Adrenal gland (tissue), 12 donors: ENCODE data around the gene DNAJC1. TPM values are rescaled to one million over a fixed set of nuclear protein-coding genes. Genes with fewer than 3 reads are reported as not detected.

Source experiments
- DNase-seq, 7 donors: peaks; one replicate each; pipeline ENCODE4 v3.0.0-alpha.2; 2019 to 2020
- H3K27ac ChIP-seq, 5 donors: fragments of 200-600 bp; sonication (generic) in 4 of 5; 1 replicate in 3 of 5; 2 replicates in 2 of 5; pipeline versions ENCODE4 v1.5.1 to v1.8.0; 2016 to 2020; ENCODE audit warnings: mild to moderate bottlenecking in 1 of 5
- H3K27me3 ChIP-seq: fragments of 200-600 bp; 2 replicates; pipeline ENCODE4 v1.8.0; 2021
- H3K36me3 ChIP-seq, 2 donors: fragments of 200-600 bp; replicated peaks in 1 of 2; 1 replicate in 1 of 2; 2 replicates in 1 of 2; pipeline versions ENCODE4 v1.5.1 to v1.8.0; 2018 to 2022
- H3K4me1 ChIP-seq, 2 donors: fragments of 200-600 bp; replicated peaks in 1 of 2; 1 replicate in 1 of 2; 2 replicates in 1 of 2; pipeline versions ENCODE4 v1.5.1 to v1.8.0; 2018 to 2021
- H3K4me3 ChIP-seq, 4 donors: fragments of 200-600 bp; sonication (generic) in 3 of 4; one replicate each; pipeline ENCODE4 v1.5.1; 2016 to 2018
- H3K9me3 ChIP-seq, 3 donors: fragments of 200-600 bp; sonication (generic) in 1 of 3; replicated peaks in 1 of 3; 1 replicate in 2 of 3; 2 replicates in 1 of 3; pipeline versions ENCODE4 v1.5.1 to v1.8.0; 2016 to 2021
- CTCF ChIP-seq, 6 experiments: fragments of 450-650 bp in 4 of 6; fragments of 200-600 bp in 2 of 6; sonication (generic) in 1 of 6; IDR thresholded peaks; 1 replicate in 5 of 6; 2 replicates in 1 of 6; pipeline versions ENCODE4 v1.5.1 to v1.8.0; 2016 to 2021; ENCODE audit warnings: antibody characterized with exemption in 6 of 6, mild to moderate bottlenecking in 2 of 6, moderate library complexity in 1 of 6
- POLR2A ChIP-seq, 2 donors: fragments of 450-650 bp; IDR thresholded peaks; one replicate each; pipeline ENCODE4 v1.6.1; 2017; ENCODE audit warnings: antibody characterized with exemption in 2 of 2, mild to moderate bottlenecking in 2 of 2, moderate library complexity in 1 of 2
- WGBS, 4 donors: extraction: QIAGEN DNeasy Blood & Tissue Kit in 2 of 4; methylation state at CpG; one replicate each; pipeline versions ENCODE4 v1.1.5 to v1.1.7; 2013 to 2017; 5-methylcytosine and 5-hydroxymethylcytosine counted together
- intact Hi-C, 2 donors: fragments of 100-400 bp; cut with DNase I; formaldehyde crosslinking; loops; one replicate each; pipeline versions ENCODE4 v1.14.1 to v1.15.0; 2022 to 2023
- polyA plus RNA-seq, 3 donors: library from polyadenylated mRNA; stranded (reverse); fragments of 200-250 nt in 2 of 3; fragments of 350-450 nt in 1 of 3; fragmentation: Illumina TruSeq in 1 of 3; extraction: RNeasy Lipid Tissue Mini Kit (QIAGEN cat#74804) in 1 of 3; gene quantifications; one replicate each; pipeline ENCODE4 v1.2.3, GENCODE V29; 2013 to 2014
- total RNA-seq, 9 donors: library from RNA; depleted of rRNA in 4 of 9; stranded (reverse); fragments of >200 nt in 4 of 9; fragments of 120-200 nt in 1 of 9; fragmentation: NEBNext Ultra II Directional in 1 of 9; extraction: Animal tissue kit (Norgen Biotek cat#: 25700) in 1 of 9; gene quantifications; one replicate each; pipeline versions ENCODE4 v1.1.0 to v1.2.4, GENCODE V29; 2013 to 2023
- donor health status: healthy with polysubstance abuse.
- donor health status: Bipolar disorder and iron deficiency.
- donor health status: DM: yes; HTN: yes; CAD: no.
- donor health status: DM: no; HTN: no; CAD: no.
- donor health status: DM: no; HTN: no; CAD: no.
- donor health status: DM: yes; HTN: yes; CAD: no.

Gene DNAJC1
- total and polyA plus RNA-seq, 12 donors: 11.0 to 84.4 (median 36.8) TPM

GRCh38 chr10:21895932-21896331 lies 107.6 kb downstream of the DNAJC1 start:
- H3K27ac ChIP-seq: no peak overlapping the region
- intact Hi-C loops: no loop called here
- no peaks in the 10 kb centered on the region for H3K27me3 ChIP-seq
- no peaks in the 10 kb centered on the region for H3K9me3 ChIP-seq
- no peak overlapping the region for H3K4me3 ChIP-seq
- no peak for DNase-seq
- 100% methylated on average over 1 of the region's 1 CpG; no CpG with 5 or more reads in 1 of the 4 donors for WGBS, 4 donors
- TF ChIP-seq CTCF (IDR thresholded peaks at IDR 0.05) (no peak), POLR2A (IDR thresholded peaks at IDR 0.05) (no peak)
- H3K36me3 ChIP-seq: no peaks in the 10 kb centered on the region
- H3K4me1 ChIP-seq: no peaks in the 10 kb centered on the region

- no peak overlapping the region for H3K27ac ChIP-seq
- H3K27me3 ChIP-seq: no peaks in the 10 kb centered on the region
- TF ChIP-seq CTCF (IDR thresholded peaks at IDR 0.05) (no peak), POLR2A (IDR thresholded peaks at IDR 0.05) (no peak)
- H3K4me1 ChIP-seq: no peaks in the 10 kb centered on the region
- intact Hi-C loops: no loop called here
- no peak for DNase-seq
- WGBS, 4 donors: 94 to 96% (median 95%) methylated on average over 4 of the region's 4 CpGs
- no peaks in the 10 kb centered on the region for H3K9me3 ChIP-seq
- no peak overlapping the region for H3K4me3 ChIP-seq
- no peaks in the 10 kb centered on the region for H3K36me3 ChIP-seq
These were observed 108.7 kb downstream of the DNAJC1 start for GRCh38 chr10:21894648-21895342.

- no peaks in the 10 kb centered on the region for H3K36me3 ChIP-seq
- no peak for DNase-seq
- H3K27ac ChIP-seq: no peak overlapping the region
- H3K4me3 ChIP-seq: no peak overlapping the region
- intact Hi-C loops: no loop called here
- WGBS, 4 donors: 88 to 97% (median 91%) methylated on average over 3 of the region's 3 CpGs
- TF ChIP-seq CTCF (IDR thresholded peaks at IDR 0.05): no peak
- TF ChIP-seq POLR2A (IDR thresholded peaks at IDR 0.05): no peak
- peaks cover 0 to 2% (median 0%) of the 10 kb centered on the region in 3 donors for H3K9me3 ChIP-seq
- no peaks in the 10 kb centered on the region for H3K4me1 ChIP-seq
- H3K27me3 ChIP-seq: no peaks in the 10 kb centered on the region
These were observed 112.1 kb downstream of the DNAJC1 start for GRCh38 chr10:21891439-21891838.

- Histone ChIP-seq H3K4me1 (no peaks in the 10 kb centered on the region), H3K27ac (no peak overlapping the region), H3K36me3 (no peaks in the 10 kb centered on the region), H3K27me3 (no peaks in the 10 kb centered on the region), H3K9me3 (peaks cover 0 to 6% (median 5%) of the 10 kb centered on the region in 3 donors), H3K4me3 (no peak overlapping the region)
- WGBS, 4 donors: 90 to 94% (median 92%) methylated on average over 2 of the region's 2 CpGs
- TF ChIP-seq CTCF (IDR thresholded peaks at IDR 0.05) (no peak), POLR2A (IDR thresholded peaks at IDR 0.05) (no peak)
- intact Hi-C loops: no loop called here
- no peak for DNase-seq
These were observed 113.9 kb downstream of the DNAJC1 start for GRCh38 chr10:21889477-21890275.
